Ishikawa (cell line): Measurements from ENCODE around the gene ODAD3.
A peak's percentile ranks its signal among the peaks of the same experiment; 100 is the strongest.

Experiments
- CEBPB ChIP-seq: IDR thresholded peaks from 2 replicates; pipeline ENCODE4 v1.6.1; 2012
- CREB1 ChIP-seq: IDR thresholded peaks from 2 replicates; pipeline ENCODE4 v1.6.1; 2012; ENCODE audit warnings: low read depth
- EGR1 ChIP-seq: IDR thresholded peaks from 2 replicates; pipeline ENCODE4 v1.6.1; 2012
- EP300 ChIP-seq: IDR thresholded peaks from 2 replicates; pipeline ENCODE4 v1.6.1; 2012; ENCODE audit warnings: borderline replicate concordance
- FOXM1 ChIP-seq: IDR thresholded peaks from 2 replicates; pipeline ENCODE4 v1.6.1; 2012; ENCODE audit warnings: low read depth, borderline replicate concordance
- MAX ChIP-seq: IDR thresholded peaks from 2 replicates; pipeline ENCODE4 v1.6.1; 2012
- NFIC ChIP-seq: IDR thresholded peaks from 2 replicates; pipeline ENCODE4 v1.6.1; 2012
- RAD21 ChIP-seq: IDR thresholded peaks from 2 replicates; pipeline ENCODE4 v1.6.1; 2012; ENCODE audit warnings: low read depth
- REST ChIP-seq: IDR thresholded peaks from 2 replicates; pipeline ENCODE4 v1.6.1; 2012; ENCODE audit warnings: low read depth, mild to moderate bottlenecking
- TAF1 ChIP-seq: IDR thresholded peaks from 2 replicates; pipeline ENCODE4 v1.6.1; 2012; ENCODE audit warnings: low read depth, mild to moderate bottlenecking
- TCF12 ChIP-seq: IDR thresholded peaks from 2 replicates; pipeline ENCODE4 v1.6.1; 2012; ENCODE audit warnings: low read depth
- TEAD4 ChIP-seq: IDR thresholded peaks from 2 replicates; pipeline ENCODE4 v1.6.1; 2012
- USF1 ChIP-seq: IDR thresholded peaks from 2 replicates; pipeline ENCODE4 v1.6.1; 2012
- YY1 ChIP-seq: IDR thresholded peaks from 2 replicates; pipeline ENCODE4 v1.6.1; 2012; ENCODE audit warnings: low read depth
- ZBTB7A ChIP-seq: IDR thresholded peaks from 2 replicates; pipeline ENCODE4 v1.6.1; 2012; ENCODE audit warnings: low read depth

The ODAD3 gene

GRCh38 chr19:11480715-11481533 lies 46.0 kb upstream of the ODAD3 start, which contains the start of gene ELAVL3:
Gene ELAVL3, minus strand, starts transcription at chr19:11481046. Its CDS starts 438 bp downstream, at chr19:11480608.
- TF ChIP-seq TCF12 = no peak
- no peak for TF ChIP-seq MAX
- TF ChIP-seq CEBPB = no peak
- no peak for TF ChIP-seq NFIC
- no peak for TF ChIP-seq FOXM1
- TF ChIP-seq RAD21 = no peak
- TF ChIP-seq REST = no peak
- TF ChIP-seq TAF1 = no peak
- TF ChIP-seq USF1 = no peak
- TF ChIP-seq EGR1 = no peak
- TF ChIP-seq TEAD4 = no peak
- TF ChIP-seq EP300 = no peak
- TF ChIP-seq ZBTB7A = no peak
- no peak for TF ChIP-seq CREB1

GRCh38 chr19:11479898-11480714 lies 45.2 kb upstream of the ODAD3 start:
- TF ChIP-seq CREB1 = no peak
- no peak for TF ChIP-seq FOXM1
- no peak for TF ChIP-seq TEAD4
- TF ChIP-seq TAF1 = no peak
- TF ChIP-seq CEBPB = no peak
- TF ChIP-seq REST = no peak
- no peak for TF ChIP-seq EP300
- no peak for TF ChIP-seq MAX
- TF ChIP-seq ZBTB7A = no peak
- no peak for TF ChIP-seq RAD21
- no peak for TF ChIP-seq NFIC
- TF ChIP-seq YY1 = no peak
- no peak for TF ChIP-seq TCF12
- TF ChIP-seq EGR1 = no peak
- no peak for TF ChIP-seq USF1

- TF ChIP-seq TCF12 = peak; percentile 45; the same call in 1 of the 2 replicates
- TF ChIP-seq ZBTB7A = no peak
- TF ChIP-seq MAX = peak; percentile 76; the same call in 1 of the 2 replicates
- peak; percentile 90 for TF ChIP-seq REST
- no peak for TF ChIP-seq EP300
Measured at GRCh38 chr19:11479090-11479897, 44.4 kb upstream of the ODAD3 start.
